ENCODE results near the gene NDST3.

- TF ChIP-seq, protein P1, sequence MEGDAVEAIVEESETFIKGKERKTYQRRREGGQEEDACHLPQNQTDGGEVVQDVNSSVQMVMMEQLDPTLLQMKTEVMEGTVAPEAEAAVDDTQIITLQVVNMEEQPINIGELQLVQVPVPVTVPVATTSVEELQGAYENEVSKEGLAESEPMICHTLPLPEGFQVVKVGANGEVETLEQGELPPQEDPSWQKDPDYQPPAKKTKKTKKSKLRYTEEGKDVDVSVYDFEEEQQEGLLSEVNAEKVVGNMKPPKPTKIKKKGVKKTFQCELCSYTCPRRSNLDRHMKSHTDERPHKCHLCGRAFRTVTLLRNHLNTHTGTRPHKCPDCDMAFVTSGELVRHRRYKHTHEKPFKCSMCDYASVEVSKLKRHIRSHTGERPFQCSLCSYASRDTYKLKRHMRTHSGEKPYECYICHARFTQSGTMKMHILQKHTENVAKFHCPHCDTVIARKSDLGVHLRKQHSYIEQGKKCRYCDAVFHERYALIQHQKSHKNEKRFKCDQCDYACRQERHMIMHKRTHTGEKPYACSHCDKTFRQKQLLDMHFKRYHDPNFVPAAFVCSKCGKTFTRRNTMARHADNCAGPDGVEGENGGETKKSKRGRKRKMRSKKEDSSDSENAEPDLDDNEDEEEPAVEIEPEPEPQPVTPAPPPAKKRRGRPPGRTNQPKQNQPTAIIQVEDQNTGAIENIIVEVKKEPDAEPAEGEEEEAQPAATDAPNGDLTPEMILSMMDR (IDR thresholded peaks at IDR 0.05), result no peak
- TF ChIP-seq EP300 (IDR thresholded peaks at IDR 0.05), result no peak
- TF ChIP-seq POLR2A (IDR thresholded peaks at IDR 0.05), result no peak
These were observed 86.0 kb downstream of the NDST3 start for GRCh38 chr4:118120120-118120760.

Data from tibial nerve (tissue), 4 donors.